ENCODE measurements around the gene CELF5.

- TF ChIP-seq CTCF (conservative IDR thresholded peaks at IDR 0.05) = no peak
- TF ChIP-seq ZFX (IDR thresholded peaks at IDR 0.05) = no peak
Measured at GRCh38 chr19:3251229-3251628, 26.8 kb downstream of the CELF5 start.
